Measurements from ENCODE around the gene ZBED6. TPM values are rescaled to one million over a fixed set of nuclear protein-coding genes. Genes with fewer than 3 reads are reported as not detected.
"Not testable (repeated sequence)": the region's sequence is repeated elsewhere in the genome, so short reads cannot be mapped to it uniquely, and the experiment has no call there.

The ZBED6 gene
- total and polyA plus RNA-seq, 8 donors = 1.1 to 20.2 (median 8.8) TPM

DNA sequence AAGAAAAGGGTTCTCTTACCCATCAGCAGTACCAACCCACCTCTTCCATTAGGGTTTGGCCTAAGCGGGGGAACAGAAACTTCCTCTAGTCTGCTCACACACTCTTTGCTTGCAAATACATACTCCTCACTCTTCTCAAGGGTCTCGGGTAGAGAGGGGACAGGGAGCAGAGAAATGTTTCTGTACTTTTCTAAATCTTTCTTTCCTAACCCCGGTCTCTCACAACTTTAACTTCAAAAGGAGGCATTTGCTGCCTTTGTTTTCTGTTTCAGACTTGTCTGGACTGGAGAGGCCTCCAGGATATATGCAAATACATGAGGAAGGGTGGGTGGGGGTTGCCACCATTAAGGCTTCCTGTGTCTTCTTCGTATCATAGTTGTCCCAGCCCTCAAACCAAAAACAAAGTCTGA, 41.0 kb upstream of the ZBED6 start:
- FAIRE-seq (no peak), ATAC-seq (no peak), DNase-seq (no peak)
- H3K27ac ChIP-seq = no peak overlapping the region
- TF ChIP-seq, protein P1, sequence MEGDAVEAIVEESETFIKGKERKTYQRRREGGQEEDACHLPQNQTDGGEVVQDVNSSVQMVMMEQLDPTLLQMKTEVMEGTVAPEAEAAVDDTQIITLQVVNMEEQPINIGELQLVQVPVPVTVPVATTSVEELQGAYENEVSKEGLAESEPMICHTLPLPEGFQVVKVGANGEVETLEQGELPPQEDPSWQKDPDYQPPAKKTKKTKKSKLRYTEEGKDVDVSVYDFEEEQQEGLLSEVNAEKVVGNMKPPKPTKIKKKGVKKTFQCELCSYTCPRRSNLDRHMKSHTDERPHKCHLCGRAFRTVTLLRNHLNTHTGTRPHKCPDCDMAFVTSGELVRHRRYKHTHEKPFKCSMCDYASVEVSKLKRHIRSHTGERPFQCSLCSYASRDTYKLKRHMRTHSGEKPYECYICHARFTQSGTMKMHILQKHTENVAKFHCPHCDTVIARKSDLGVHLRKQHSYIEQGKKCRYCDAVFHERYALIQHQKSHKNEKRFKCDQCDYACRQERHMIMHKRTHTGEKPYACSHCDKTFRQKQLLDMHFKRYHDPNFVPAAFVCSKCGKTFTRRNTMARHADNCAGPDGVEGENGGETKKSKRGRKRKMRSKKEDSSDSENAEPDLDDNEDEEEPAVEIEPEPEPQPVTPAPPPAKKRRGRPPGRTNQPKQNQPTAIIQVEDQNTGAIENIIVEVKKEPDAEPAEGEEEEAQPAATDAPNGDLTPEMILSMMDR (IDR thresholded peaks at IDR 0.05) = no peak
- intact Hi-C loops (cut with DNase I) = no loop called here
- WGBS, 2 donors = 86 to 92% methylated on average over 4 of the region's 4 CpGs
- no peaks in the 10 kb centered on the region for H3K4me1 ChIP-seq
- H3K36me3 ChIP-seq = no peaks in the 10 kb centered on the region
- no peak overlapping the region for H3K4me3 ChIP-seq
- H3K9me3 ChIP-seq = no peaks in the 10 kb centered on the region
- no peaks in the 10 kb centered on the region for H3K27me3 ChIP-seq

DNA sequence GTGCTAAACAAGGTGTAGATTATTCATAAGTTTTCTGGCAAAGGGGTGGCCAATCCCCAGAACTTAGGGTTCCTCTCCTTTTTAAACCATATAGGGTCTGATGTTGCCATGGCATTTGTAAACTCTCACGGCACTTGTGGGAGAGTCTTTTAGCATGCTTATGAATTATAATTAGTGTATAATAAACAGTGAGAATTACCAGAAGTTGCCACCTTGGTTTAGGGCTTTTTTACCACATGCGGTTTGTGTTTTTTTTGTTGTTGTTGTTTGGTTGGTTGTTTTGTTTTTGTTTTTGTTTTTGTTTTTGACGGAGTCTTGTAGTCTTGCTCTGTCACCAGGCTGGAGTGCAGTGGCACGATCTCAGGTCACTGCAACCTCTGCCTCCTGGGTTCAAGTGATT, 39.4 kb upstream of the ZBED6 start:
- FAIRE-seq (no peak), DNase-seq (no peak), ATAC-seq (no peak)
- intact Hi-C loops (cut with DNase I) = no loop called here
- H3K4me1 ChIP-seq = no peaks in the 10 kb centered on the region
- no peak overlapping the region for H3K4me3 ChIP-seq
- H3K36me3 ChIP-seq = no peaks in the 10 kb centered on the region
- no peaks in the 10 kb centered on the region for H3K27me3 ChIP-seq
- WGBS, 2 donors = 76 to 87% methylated on average over 4 of the region's 4 CpGs
- H3K9me3 ChIP-seq = no peaks in the 10 kb centered on the region
- TF ChIP-seq, protein P1 (IDR thresholded peaks at IDR 0.05) = no peak
- H3K27ac ChIP-seq = no peak overlapping the region

GRCh38 chr1:203758749-203759148, 36.7 kb upstream of the ZBED6 start:
- H3K9me3 ChIP-seq; H3K4me3 ChIP-seq; H3K36me3 ChIP-seq; H3K4me1 ChIP-seq; H3K27ac ChIP-seq; ATAC-seq; intact Hi-C loops (cut with DNase I); H3K27me3 ChIP-seq; FAIRE-seq; DNase-seq: not testable (repeated sequence)
- WGBS, 2 donors = 88 to 90% methylated on average over 2 of the region's 2 CpGs

- TF ChIP-seq, protein P1 (IDR thresholded peaks at IDR 0.05) = no peak
- H3K4me1 ChIP-seq = no peaks in the 10 kb centered on the region
- 85 to 99% methylated on average over 3 of the region's 3 CpGs for WGBS, 2 donors
- no peaks in the 10 kb centered on the region for H3K9me3 ChIP-seq
- DNase-seq (no peak), FAIRE-seq (no peak), ATAC-seq (no peak)
- no peak overlapping the region for H3K4me3 ChIP-seq
- no peaks in the 10 kb centered on the region for H3K36me3 ChIP-seq
- H3K27ac ChIP-seq = no peak overlapping the region
- intact Hi-C loops (cut with DNase I) = no loop called here
- no peaks in the 10 kb centered on the region for H3K27me3 ChIP-seq
These were observed 34.9 kb upstream of the ZBED6 start for GRCh38 chr1:203760506-203760905.

GRCh38 chr1:203761958-203762357, 33.5 kb upstream of the ZBED6 start:
- WGBS, 2 donors = 67 to 68% methylated on average over 7 of the region's 7 CpGs
- DNase-seq; intact Hi-C loops (cut with DNase I); H3K27me3 ChIP-seq; H3K4me1 ChIP-seq; H3K27ac ChIP-seq; H3K9me3 ChIP-seq; H3K36me3 ChIP-seq; H3K4me3 ChIP-seq; FAIRE-seq; ATAC-seq: not testable (repeated sequence)

GRCh38 chr1:203763505-203763904, 31.9 kb upstream of the ZBED6 start:
- 96 to 100% methylated on average over 1 of the region's 1 CpG for WGBS, 2 donors
- no peak for DNase-seq

More at GRCh38 chr1:203763505-203763904, 31.9 kb upstream of the ZBED6 start:
- TF ChIP-seq, protein P1 (IDR thresholded peaks at IDR 0.05) = no peak
- no peak for FAIRE-seq
- Histone ChIP-seq H3K36me3 (no peaks in the 10 kb centered on the region), H3K27me3 (no peaks in the 10 kb centered on the region), H3K9me3 (no peaks in the 10 kb centered on the region), H3K27ac (no peak overlapping the region), H3K4me3 (no peak overlapping the region), H3K4me1 (no peaks in the 10 kb centered on the region)
- no peak for ATAC-seq
- intact Hi-C loops (cut with DNase I) = no loop called here

All from pancreas (tissue), 10 donors.